CD14-positive monocyte (primary cell): ENCODE results near the gene XPNPEP3. TPM values are rescaled to one million over a fixed set of nuclear protein-coding genes. Genes with fewer than 3 reads are reported as not detected.
A peak's percentile ranks its signal among the peaks of the same experiment; 100 is the strongest.

ENCODE experiments used
- DNase-seq, 3 donors: peaks; one replicate each; pipeline ENCODE4 v3.0.0-alpha.2; 2011 to 2022
- H2AFZ ChIP-seq: 2 replicates; pipeline ENCODE4 v1.6.0; 2012; ENCODE audit warnings: mild to moderate bottlenecking, low read depth, low read length, inconsistent platforms; ENCODE audit not compliant: insufficient read depth, poor library complexity, severe bottlenecking
- H3K27ac ChIP-seq, 2 donors: 1 replicate in 1 of 2; 2 replicates in 1 of 2; pipeline ENCODE4 v1.5.1; 2012 to 2013; ENCODE audit warnings: low read length in 2 of 2, control low read depth in 1 of 2, inconsistent platforms in 1 of 2, low read depth in 1 of 2, mild to moderate bottlenecking in 1 of 2
- H3K27me3 ChIP-seq, 2 donors: one replicate each; pipeline versions ENCODE4 v1.6.0 to v1.6.1; 2011 to 2013; ENCODE audit warnings: low read length in 2 of 2; ENCODE audit not compliant: control insufficient read depth in 2 of 2, insufficient read depth in 2 of 2
- H3K36me3 ChIP-seq, 2 donors: replicated peaks in 1 of 2; 1 replicate in 1 of 2; 2 replicates in 1 of 2; pipeline versions ENCODE4 v1.5.1 to v1.6.1; 2012 to 2013; ENCODE audit warnings: low read length in 2 of 2, control low read depth in 1 of 2, inconsistent platforms in 1 of 2, mild to moderate bottlenecking in 1 of 2; ENCODE audit not compliant: insufficient read depth in 2 of 2, control insufficient read depth in 1 of 2
- H3K4me1 ChIP-seq, 2 donors: 1 replicate in 1 of 2; 2 replicates in 1 of 2; pipeline versions ENCODE4 v1.5.1 to v1.6.1; 2012 to 2013; ENCODE audit warnings: low read length in 2 of 2, control low read depth in 1 of 2, inconsistent platforms in 1 of 2, mild to moderate bottlenecking in 1 of 2, moderate library complexity in 1 of 2; ENCODE audit not compliant: insufficient read depth in 2 of 2, control insufficient read depth in 1 of 2
- H3K4me2 ChIP-seq: replicated peaks from 2 replicates; pipeline ENCODE3; 2012; ENCODE audit warnings: low read length, moderate library complexity, mild to moderate bottlenecking; ENCODE audit not compliant: poor library complexity, severe bottlenecking; ENCODE audit errors: extremely low read depth
- H3K4me3 ChIP-seq, 3 experiments: fragments of 200-600 bp in 1 of 3; sonication (generic) in 1 of 3; replicated peaks in 1 of 3; 1 replicate in 2 of 3; 2 replicates in 1 of 3; pipeline ENCODE4 v1.5.1; 2011 to 2013; ENCODE audit warnings: low read length in 3 of 3, mild to moderate bottlenecking in 3 of 3, control low read depth in 2 of 3, low read depth in 2 of 3, inconsistent platforms in 1 of 3, moderate library complexity in 1 of 3
- H3K79me2 ChIP-seq: 2 replicates; pipeline ENCODE4 v1.6.0; 2012; ENCODE audit warnings: mild to moderate bottlenecking, control low read depth, inconsistent platforms, low read length, moderate library complexity; ENCODE audit not compliant: insufficient read depth
- H3K9ac ChIP-seq: 2 replicates; pipeline ENCODE4 v1.6.0; 2017; ENCODE audit warnings: low read length, mild to moderate bottlenecking; ENCODE audit not compliant: insufficient read depth, poor library complexity, severe bottlenecking
- H3K9me3 ChIP-seq, 2 donors: replicated peaks in 1 of 2; 1 replicate in 1 of 2; 2 replicates in 1 of 2; pipeline versions ENCODE4 v1.5.1 to v1.6.1; 2012 to 2013; ENCODE audit warnings: low read length in 2 of 2, control low read depth in 1 of 2; ENCODE audit not compliant: control insufficient read depth in 1 of 2, insufficient read depth in 1 of 2
- H4K20me1 ChIP-seq: 2 replicates; pipeline ENCODE4 v1.6.0; 2012; ENCODE audit warnings: mild to moderate bottlenecking, low read length, control low read depth, moderate library complexity; ENCODE audit not compliant: insufficient read depth
- H3K27ac Mint-ChIP-seq, 7 donors: one replicate each; pipeline ENCODE4 v1.8.0; 2020; ENCODE audit warnings: mild to moderate bottlenecking in 7 of 7, mixed read lengths in 7 of 7, moderate library complexity in 6 of 7, inconsistent platforms in 2 of 7
- H3K27me3 Mint-ChIP-seq, 3 donors: one replicate each; pipeline ENCODE4 v1.8.0; 2021 to 2022; ENCODE audit warnings: low read depth in 3 of 3, mild to moderate bottlenecking in 3 of 3, mixed read lengths in 3 of 3, moderate library complexity in 3 of 3, inconsistent platforms in 1 of 3
- H3K36me3 Mint-ChIP-seq, 2 donors: one replicate each; pipeline ENCODE4 v1.8.0; 2020; ENCODE audit warnings: mixed read lengths in 2 of 2, inconsistent platforms in 1 of 2, mild to moderate bottlenecking in 1 of 2
- H3K4me1 Mint-ChIP-seq: one replicate; pipeline ENCODE4 v1.8.0; 2020; ENCODE audit warnings: mild to moderate bottlenecking, mixed read lengths
- H3K4me3 Mint-ChIP-seq, 2 donors: one replicate each; pipeline ENCODE4 v1.8.0; 2020; ENCODE audit warnings: mild to moderate bottlenecking in 2 of 2, mixed read lengths in 2 of 2, moderate library complexity in 1 of 2
- H3K9me3 Mint-ChIP-seq, 7 donors: one replicate each; pipeline ENCODE4 v1.8.0; 2020 to 2022; ENCODE audit warnings: mixed read lengths in 7 of 7, mild to moderate bottlenecking in 6 of 7, moderate library complexity in 6 of 7, inconsistent platforms in 2 of 7
- CTCF ChIP-seq: fragments of 200-600 bp; IDR thresholded peaks from one replicate; pipeline ENCODE4 v1.8.0; 2022; ENCODE audit warnings: antibody characterized with exemption, mild to moderate bottlenecking
- WGBS: methylation state at CpG from one replicate; pipeline ENCODE4 v1.1.5; 2013; ENCODE audit warnings: missing lambda C conversion rate; ENCODE audit not compliant: insufficient coverage; 5-methylcytosine and 5-hydroxymethylcytosine counted together
- intact Hi-C, 2 donors: fragments of 100-400 bp; cut with micrococcal nuclease; formaldehyde crosslinking; loops; one replicate each; pipeline versions ENCODE4 v1.15.0 to v1.15.1; 2023
- polyA plus RNA-seq, 3 donors: library from polyadenylated mRNA; depleted of rRNA in 1 of 3; unstranded in 2 of 3; stranded (reverse) in 1 of 3; fragments of 300-500 nt in 2 of 3; fragments of >200 nt in 1 of 3; fragmentation: Illumina TruSeq in 2 of 3; gene quantifications; 1 replicate in 2 of 3; 2 replicates in 1 of 3; pipeline ENCODE4 v1.2.3, GENCODE V29; 2012 to 2021

XPNPEP3 gene
- polyA plus RNA-seq, 3 donors: 3.6 to 9.4 (median 7.3) TPM

DNA sequence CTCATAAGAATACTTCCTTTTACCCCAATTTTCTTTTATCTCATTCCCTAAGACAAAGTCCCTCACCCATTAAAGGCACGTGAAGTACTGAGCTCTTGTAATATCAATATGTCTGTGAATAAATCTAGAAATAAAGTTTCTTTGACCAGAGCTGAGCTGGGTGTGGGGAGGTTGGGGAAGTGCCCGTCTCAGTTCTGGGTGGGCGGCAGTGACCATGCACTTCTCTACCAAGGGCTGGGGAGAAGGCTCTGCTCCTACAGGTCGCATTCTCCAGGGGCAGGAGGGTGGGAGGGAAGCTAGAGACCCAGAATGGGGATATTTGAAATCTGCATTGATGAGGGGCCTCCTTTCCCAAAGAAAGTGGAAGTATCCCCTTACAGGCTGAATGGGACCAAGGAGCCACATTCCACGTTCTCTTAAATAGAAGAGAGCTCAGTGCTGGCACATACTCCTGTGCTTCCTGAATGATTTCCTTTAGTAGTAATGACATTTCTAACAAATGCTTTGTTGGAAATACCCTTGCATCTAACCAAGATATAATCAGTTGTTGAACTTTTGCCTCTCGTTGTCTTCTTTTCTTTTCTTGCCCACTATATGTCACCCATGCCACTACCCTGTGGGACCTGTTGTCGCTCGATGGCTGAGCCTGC lies 110.3 kb downstream of the XPNPEP3 start:
- TF ChIP-seq CTCF: no peak
- Histone ChIP-seq H3K4me3 (no peak overlapping the region), H4K20me1 (peaks cover 17% of the 10 kb centered on the region), H3K9ac (no peak overlapping the region), H3K4me2 (no peak overlapping the region), H3K79me2 (peaks cover 37% of the 10 kb centered on the region), H2AFZ (no peak overlapping the region), H3K9me3 (no peaks in the 10 kb centered on the region), H3K36me3 (peaks cover 57 to 91% of the 10 kb centered on the region in 2 donors), H3K4me1 (peaks cover 24 to 26% of the 10 kb centered on the region in 2 donors), H3K27ac (peak overlapping the region in 1 of 2 donors; percentile 88), H3K27me3 (no peaks in the 10 kb centered on the region)
- H3K4me1 Mint-ChIP-seq: peaks cover 22% of the 10 kb centered on the region
- H3K27me3 Mint-ChIP-seq: no peaks in the 10 kb centered on the region
- intact Hi-C loops: loop anchor here in 1 of 2 donors (5.0 kb wide), 1 partner anchor 125 kb away; the partner anchor contains the start of gene EP300
- H3K4me3 Mint-ChIP-seq: peak overlapping the region in 1 of 2 donors; percentile 27
- no peak for DNase-seq
- H3K27ac Mint-ChIP-seq: peak overlapping the region in 6 of 7 donors; percentile 82 to 98 (median 92)
- no peaks in the 10 kb centered on the region for H3K9me3 Mint-ChIP-seq
- WGBS: 25% methylated on average over 2 of the region's 8 CpGs
- H3K36me3 Mint-ChIP-seq: peaks cover 54 to 86% of the 10 kb centered on the region in 2 donors

DNA sequence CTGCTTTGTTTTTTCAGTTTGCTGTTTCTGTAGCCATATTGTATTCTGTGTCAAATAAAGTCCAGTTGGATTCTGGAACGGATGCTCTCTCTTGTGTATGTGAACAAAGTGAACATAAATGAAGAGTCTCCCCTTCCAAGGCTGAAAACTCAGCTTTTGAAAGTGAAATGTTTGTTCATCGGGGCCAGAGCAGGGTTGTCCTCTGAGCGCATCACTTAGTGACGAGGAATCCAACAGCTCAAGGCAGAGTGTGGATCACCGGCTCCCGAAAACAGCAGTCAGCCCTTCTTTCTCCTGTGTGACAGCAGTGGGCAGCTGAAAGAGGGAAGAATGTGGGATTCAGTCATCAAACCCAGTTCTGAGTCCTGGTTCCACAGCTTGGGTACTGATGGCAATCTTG lies 115.6 kb downstream of the XPNPEP3 start:
- Mint-ChIP-seq H3K9me3 (no peaks in the 10 kb centered on the region), H3K27ac (peak overlapping the region in 2 of 7 donors; percentile 39 to 47), H3K27me3 (no peaks in the 10 kb centered on the region), H3K4me1 (no peaks in the 10 kb centered on the region), H3K4me3 (no peak overlapping the region), H3K36me3 (peaks cover 30 to 54% of the 10 kb centered on the region in 2 donors)
- no peak overlapping the region for H3K4me3 ChIP-seq
- WGBS: 100% methylated on average over 3 of the region's 6 CpGs
- H3K4me1 ChIP-seq: peaks cover 0 to under 1% of the 10 kb centered on the region in 2 donors
- H3K36me3 ChIP-seq: peaks cover 46 to 56% of the 10 kb centered on the region in 2 donors
- H3K27ac ChIP-seq: no peak overlapping the region
- peaks cover 10% of the 10 kb centered on the region for H3K79me2 ChIP-seq
- H2AFZ ChIP-seq: no peak overlapping the region
- intact Hi-C loops: no loop called here
- H3K9me3 ChIP-seq: no peaks in the 10 kb centered on the region
- H3K4me2 ChIP-seq: no peak overlapping the region
- peaks cover under 1% of the 10 kb centered on the region for H4K20me1 ChIP-seq
- TF ChIP-seq CTCF: no peak
- DNase-seq: no peak
- no peak overlapping the region for H3K9ac ChIP-seq
- no peaks in the 10 kb centered on the region for H3K27me3 ChIP-seq
